Stimulated activated CD8-positive, alpha-beta memory T cell treated with anti-CD3 and anti-CD28 coated beads, Interleukin-7, amount 100 ng/mL, for 24 hours (primary cell): Measurements from ENCODE around the gene USH1G.
"Not testable (repeated sequence)": the region's sequence is repeated elsewhere in the genome, so short reads cannot be mapped to it uniquely, and the experiment has no call there.

Experiments
- DNase-seq: peaks from one replicate; pipeline ENCODE4 v3.0.0-alpha.2; 2020; ENCODE audit warnings: low read depth

USH1G gene

GRCh38 chr17:74922694-74923537 is at the start of gene USH1G:
Gene USH1G (minus strand): TSS chr17:74923255. CDS start chr17:74923073, 182 bp downstream.
- DNase-seq, result no peak

- peak; percentile 56 for DNase-seq
These were observed 49.3 kb upstream of the USH1G start, which contains the start of gene HID1 for GRCh38 chr17:74972107-74972972. Gene HID1 (minus strand): TSS chr17:74972759. CDS start chr17:74972656, 103 bp downstream.

- DNase-seq, result no peak
These were observed 48.7 kb upstream of the USH1G start for GRCh38 chr17:74971842-74972106.

GRCh38 chr17:74971069-74971841 is 48.2 kb upstream of the USH1G start:
- DNase-seq, result no peak

GRCh38 chr17:74970395-74970794 is 47.3 kb upstream of the USH1G start:
- DNase-seq, result no peak

GRCh38 chr17:74969501-74969900 is 46.4 kb upstream of the USH1G start:
- DNase-seq, result not testable (repeated sequence)

GRCh38 chr17:74968361-74968780 is 45.3 kb upstream of the USH1G start:
- no peak for DNase-seq

- DNase-seq, result no peak
These were observed 42.0 kb upstream of the USH1G start for GRCh38 chr17:74964988-74965622.

GRCh38 chr17:74964246-74964761 is 41.2 kb upstream of the USH1G start:
- DNase-seq, result no peak

GRCh38 chr17:74963656-74964055 is 40.6 kb upstream of the USH1G start:
- DNase-seq, result no peak

GRCh38 chr17:74962622-74963394 is 39.8 kb upstream of the USH1G start:
- no peak for DNase-seq

GRCh38 chr17:74961657-74962350 is 38.7 kb upstream of the USH1G start:
- peak; percentile 72 for DNase-seq

- DNase-seq, result peak; percentile 20
These were observed 37.7 kb upstream of the USH1G start for GRCh38 chr17:74960570-74961342.

GRCh38 chr17:74959826-74960515 is 36.9 kb upstream of the USH1G start:
- no peak for DNase-seq

- peak; percentile 78 for DNase-seq
These were observed 35.1 kb upstream of the USH1G start for GRCh38 chr17:74957935-74958740.

- no peak for DNase-seq
These were observed 33.0 kb upstream of the USH1G start for GRCh38 chr17:74956093-74956492.

GRCh38 chr17:74954665-74955421 is 31.8 kb upstream of the USH1G start:
- DNase-seq, result no peak
